HG03565 (cell line): ENCODE measurements around the gene TMCC1.
"Not testable (repeated sequence)": the region's sequence is repeated elsewhere in the genome, so short reads cannot be mapped to it uniquely, and the experiment has no call there.

Experiments
- ATAC-seq: cut with Tn5 transposase; IDR thresholded peaks from one replicate; pipeline ENCODE4 v1.9.1; 2021; ENCODE audit warnings: mild to moderate bottlenecking, moderate library complexity; ENCODE audit not compliant: unreplicated experiment

The TMCC1 gene

GRCh38 chr3:129734449-129734848, 159.1 kb downstream of the TMCC1 start:
- ATAC-seq = no peak

- ATAC-seq = no peak
Measured at GRCh38 chr3:129732200-129732876, 161.2 kb downstream of the TMCC1 start.

- no peak for ATAC-seq
Measured at GRCh38 chr3:129727707-129728106, 165.8 kb downstream of the TMCC1 start.

- ATAC-seq = no peak
Measured at GRCh38 chr3:129723558-129724324, 169.8 kb downstream of the TMCC1 start.

- ATAC-seq = no peak
Measured at GRCh38 chr3:129722527-129722926, 171.0 kb downstream of the TMCC1 start.

GRCh38 chr3:129718201-129718600, 175.3 kb downstream of the TMCC1 start:
- ATAC-seq = no peak

- no peak for ATAC-seq
Measured at GRCh38 chr3:129715854-129716253, 177.7 kb downstream of the TMCC1 start.

- no peak for ATAC-seq
Measured at GRCh38 chr3:129708328-129708861, 185.1 kb downstream of the TMCC1 start.

- ATAC-seq = no peak
Measured at GRCh38 chr3:129705274-129705673, 188.2 kb downstream of the TMCC1 start.

GRCh38 chr3:129703913-129704312, 189.6 kb downstream of the TMCC1 start:
- ATAC-seq = no peak

- no peak for ATAC-seq
Measured at GRCh38 chr3:129702934-129703712, 190.4 kb downstream of the TMCC1 start.

- ATAC-seq = no peak
Measured at GRCh38 chr3:129701161-129701560, 192.3 kb downstream of the TMCC1 start.

GRCh38 chr3:129699612-129700011, 193.9 kb downstream of the TMCC1 start:
- no peak for ATAC-seq

- no peak for ATAC-seq
Measured at GRCh38 chr3:129699199-129699598, 194.3 kb downstream of the TMCC1 start.

GRCh38 chr3:129697229-129697969, 196.1 kb downstream of the TMCC1 start:
- ATAC-seq = no peak

GRCh38 chr3:129696430-129696829, 197.1 kb downstream of the TMCC1 start:
- ATAC-seq = not testable (repeated sequence)

- ATAC-seq = no peak
Measured at GRCh38 chr3:129695230-129695629, 198.3 kb downstream of the TMCC1 start.

- ATAC-seq = no peak
Measured at GRCh38 chr3:129694228-129694627, 199.3 kb downstream of the TMCC1 start.

GRCh38 chr3:129692743-129693142, 200.8 kb downstream of the TMCC1 start:
- ATAC-seq = no peak

- no peak for ATAC-seq
Measured at GRCh38 chr3:129690963-129691362, 202.5 kb downstream of the TMCC1 start.

GRCh38 chr3:129690406-129690805, 203.1 kb downstream of the TMCC1 start:
- peak; percentile 92 for ATAC-seq
